DOHH2 (cell line): ENCODE data around the gene PRKCG.

Experiments used
- H3F3A ChIP-seq: fragments of 200-600 bp; sonication (generic), shearing (Covaris generic); 2 replicates; pipeline ENCODE4 v1.6.0; 2016; ENCODE audit warnings: antibody characterized with exemption, mild to moderate bottlenecking; ENCODE audit not compliant: control insufficient read depth, insufficient read depth
- H3K27ac ChIP-seq: fragments of 200-600 bp; sonication (generic); 2 replicates; pipeline ENCODE4 v1.5.1; 2014; ENCODE audit warnings: low read depth, mild to moderate bottlenecking, low read length, moderate library complexity
- H3K27me3 ChIP-seq: fragments of 200-600 bp; sonication (generic); 2 replicates; pipeline ENCODE4 v1.6.1; 2014; ENCODE audit warnings: mild to moderate bottlenecking, low read length, mixed read lengths; ENCODE audit not compliant: control insufficient read depth
- H3K36me3 ChIP-seq: fragments of 200-600 bp; sonication (generic); 2 replicates; pipeline ENCODE4 v1.6.1; 2014; ENCODE audit warnings: mild to moderate bottlenecking, low read length, moderate library complexity, mixed read lengths; ENCODE audit not compliant: control insufficient read depth
- H3K4me1 ChIP-seq: fragments of 200-600 bp; sonication (generic); 2 replicates; pipeline ENCODE4 v1.6.1; 2014; ENCODE audit warnings: mild to moderate bottlenecking, low read length, mixed read lengths; ENCODE audit not compliant: control insufficient read depth
- H3K4me2 ChIP-seq: fragments of 200-600 bp; sonication (generic); 2 replicates; pipeline ENCODE4 v1.6.0; 2014; ENCODE audit warnings: mild to moderate bottlenecking, low read length, moderate library complexity
- H3K4me3 ChIP-seq: fragments of 200-600 bp; sonication (generic); 2 replicates; pipeline ENCODE4 v1.5.1; 2014; ENCODE audit warnings: mild to moderate bottlenecking, low read length, mixed read lengths
- H3K79me2 ChIP-seq: fragments of 200-600 bp; sonication (generic); 2 replicates; pipeline ENCODE4 v1.6.1; 2014; ENCODE audit warnings: mild to moderate bottlenecking, low read length, mixed read lengths; ENCODE audit not compliant: control insufficient read depth
- H3K9me2 ChIP-seq: fragments of 200-600 bp; sonication (generic); replicated peaks from 2 replicates; pipeline ENCODE4 v1.6.1; 2014; ENCODE audit warnings: mild to moderate bottlenecking, low read length, mixed read lengths; ENCODE audit not compliant: control insufficient read depth
- H3K9me3 ChIP-seq: fragments of 200-600 bp; sonication (generic); 2 replicates; pipeline ENCODE4 v1.6.1; 2014; ENCODE audit warnings: antibody characterized with exemption, low read length, mixed read lengths; ENCODE audit not compliant: control insufficient read depth, insufficient read depth
- H4K20me1 ChIP-seq: fragments of 200-600 bp; sonication (generic); 2 replicates; pipeline ENCODE4 v1.6.0; 2014; ENCODE audit warnings: low read depth, mild to moderate bottlenecking, antibody characterized with exemption, low read length, moderate library complexity; ENCODE audit not compliant: control insufficient read depth, insufficient read depth
- EZH2phosphoT487 ChIP-seq: fragments of 200-600 bp; sonication (generic); IDR thresholded peaks from 2 replicates; pipeline ENCODE4 v1.6.1; 2017; ENCODE audit warnings: borderline replicate concordance, mild to moderate bottlenecking, antibody characterized with exemption, low read length, moderate library complexity, mixed read lengths
- TF ChIP-seq, protein P1 (sequence below): fragments of 200-600 bp; sonication (generic); IDR thresholded peaks from one replicate; pipeline ENCODE4 v1.5.1; 2014; ENCODE audit warnings: antibody characterized with exemption, mild to moderate bottlenecking, low read depth, low read length; ENCODE audit not compliant: poor library complexity, severe bottlenecking

Gene PRKCG

DNA sequence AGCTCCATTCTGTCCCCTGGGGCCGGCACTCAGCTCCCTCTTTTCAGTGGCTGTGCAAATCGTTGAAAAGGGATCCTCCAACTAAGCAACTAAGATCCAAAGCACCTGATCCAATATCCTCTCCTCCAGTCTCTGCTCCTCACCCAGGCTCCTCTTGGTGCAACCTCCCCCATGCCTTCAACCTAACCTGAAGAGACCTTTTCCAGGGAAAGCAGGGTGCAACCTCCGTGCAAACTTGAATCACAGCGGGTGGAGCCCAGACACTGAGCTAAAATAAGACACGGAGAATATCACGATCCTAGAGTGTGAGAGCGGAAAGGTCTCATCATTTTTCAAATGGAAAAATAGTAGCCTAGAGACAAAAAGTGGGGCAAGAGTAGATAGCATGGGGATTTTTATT is 35.4 kb downstream of the PRKCG start:
- Histone ChIP-seq H3K4me3 (no peak overlapping the region), H3K4me2 (no peak overlapping the region), H3K36me3 (no peaks in the 10 kb centered on the region), H3K27me3 (no peaks in the 10 kb centered on the region), H3F3A (no peaks in the 10 kb centered on the region), H4K20me1 (no peaks in the 10 kb centered on the region), H3K79me2 (no peaks in the 10 kb centered on the region), H3K9me3 (no peaks in the 10 kb centered on the region), H3K4me1 (no peaks in the 10 kb centered on the region), H3K9me2 (no peaks in the 10 kb centered on the region), H3K27ac (no peak overlapping the region)
- no peak for TF ChIP-seq EZH2phosphoT487

DNA sequence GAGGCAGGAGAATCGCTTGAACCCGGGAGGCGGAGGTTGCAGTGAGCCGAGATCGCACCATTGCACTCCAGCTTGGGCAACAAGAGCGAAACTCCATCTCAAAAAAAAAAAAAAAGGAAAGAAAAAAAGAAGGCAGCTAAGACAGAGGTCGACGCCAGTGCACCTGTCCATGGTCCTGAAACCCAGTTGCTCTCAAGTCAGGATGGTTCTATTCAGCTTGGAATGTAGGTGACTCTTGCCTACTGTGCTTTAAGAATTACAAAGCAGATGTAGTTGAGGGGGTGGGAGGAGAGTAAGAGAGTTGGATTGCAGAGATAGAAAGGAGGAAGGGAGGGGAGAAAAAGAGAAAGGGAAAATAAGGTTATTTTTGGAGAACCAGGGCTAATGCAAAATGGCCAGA is 45.7 kb downstream of the PRKCG start:
- no peaks in the 10 kb centered on the region for H3F3A ChIP-seq
- no peaks in the 10 kb centered on the region for H3K79me2 ChIP-seq
- TF ChIP-seq, protein P1, sequence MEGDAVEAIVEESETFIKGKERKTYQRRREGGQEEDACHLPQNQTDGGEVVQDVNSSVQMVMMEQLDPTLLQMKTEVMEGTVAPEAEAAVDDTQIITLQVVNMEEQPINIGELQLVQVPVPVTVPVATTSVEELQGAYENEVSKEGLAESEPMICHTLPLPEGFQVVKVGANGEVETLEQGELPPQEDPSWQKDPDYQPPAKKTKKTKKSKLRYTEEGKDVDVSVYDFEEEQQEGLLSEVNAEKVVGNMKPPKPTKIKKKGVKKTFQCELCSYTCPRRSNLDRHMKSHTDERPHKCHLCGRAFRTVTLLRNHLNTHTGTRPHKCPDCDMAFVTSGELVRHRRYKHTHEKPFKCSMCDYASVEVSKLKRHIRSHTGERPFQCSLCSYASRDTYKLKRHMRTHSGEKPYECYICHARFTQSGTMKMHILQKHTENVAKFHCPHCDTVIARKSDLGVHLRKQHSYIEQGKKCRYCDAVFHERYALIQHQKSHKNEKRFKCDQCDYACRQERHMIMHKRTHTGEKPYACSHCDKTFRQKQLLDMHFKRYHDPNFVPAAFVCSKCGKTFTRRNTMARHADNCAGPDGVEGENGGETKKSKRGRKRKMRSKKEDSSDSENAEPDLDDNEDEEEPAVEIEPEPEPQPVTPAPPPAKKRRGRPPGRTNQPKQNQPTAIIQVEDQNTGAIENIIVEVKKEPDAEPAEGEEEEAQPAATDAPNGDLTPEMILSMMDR: no peak
- no peak for TF ChIP-seq EZH2phosphoT487
- H3K4me2 ChIP-seq: no peak overlapping the region
- no peaks in the 10 kb centered on the region for H3K36me3 ChIP-seq
- no peaks in the 10 kb centered on the region for H4K20me1 ChIP-seq
- no peaks in the 10 kb centered on the region for H3K9me3 ChIP-seq
- no peak overlapping the region for H3K27ac ChIP-seq
- H3K27me3 ChIP-seq: no peaks in the 10 kb centered on the region
- H3K9me2 ChIP-seq: no peaks in the 10 kb centered on the region
- no peaks in the 10 kb centered on the region for H3K4me1 ChIP-seq
- no peak overlapping the region for H3K4me3 ChIP-seq

DNA sequence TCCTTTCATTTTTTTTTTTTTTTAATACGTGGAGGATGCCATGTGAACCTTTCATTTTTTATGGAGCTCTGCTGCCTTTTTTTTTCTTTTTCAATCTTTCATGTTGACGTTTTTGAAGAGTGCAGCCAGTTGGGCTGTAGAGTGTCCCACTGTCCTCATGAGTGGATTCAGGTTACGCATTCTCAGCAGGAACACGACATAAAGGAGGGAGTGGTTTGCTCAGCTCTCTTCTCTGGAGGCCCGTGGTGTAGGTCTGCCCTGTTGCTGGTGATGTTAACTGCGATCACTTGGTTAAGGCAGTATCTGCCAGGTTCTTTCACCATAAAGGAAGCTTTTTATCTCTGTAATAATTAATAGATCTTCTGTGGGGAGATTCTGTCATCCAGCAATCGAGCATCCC is 54.0 kb downstream of the PRKCG start:
- Histone ChIP-seq H3K36me3 (no peaks in the 10 kb centered on the region), H4K20me1 (no peaks in the 10 kb centered on the region), H3K27ac (no peak overlapping the region), H3K79me2 (no peaks in the 10 kb centered on the region), H3F3A (no peaks in the 10 kb centered on the region), H3K27me3 (no peaks in the 10 kb centered on the region), H3K4me1 (no peaks in the 10 kb centered on the region), H3K9me2 (no peaks in the 10 kb centered on the region), H3K4me3 (no peak overlapping the region), H3K9me3 (no peaks in the 10 kb centered on the region), H3K4me2 (no peak overlapping the region)
- TF ChIP-seq, protein P1: no peak
- no peak for TF ChIP-seq EZH2phosphoT487

DNA sequence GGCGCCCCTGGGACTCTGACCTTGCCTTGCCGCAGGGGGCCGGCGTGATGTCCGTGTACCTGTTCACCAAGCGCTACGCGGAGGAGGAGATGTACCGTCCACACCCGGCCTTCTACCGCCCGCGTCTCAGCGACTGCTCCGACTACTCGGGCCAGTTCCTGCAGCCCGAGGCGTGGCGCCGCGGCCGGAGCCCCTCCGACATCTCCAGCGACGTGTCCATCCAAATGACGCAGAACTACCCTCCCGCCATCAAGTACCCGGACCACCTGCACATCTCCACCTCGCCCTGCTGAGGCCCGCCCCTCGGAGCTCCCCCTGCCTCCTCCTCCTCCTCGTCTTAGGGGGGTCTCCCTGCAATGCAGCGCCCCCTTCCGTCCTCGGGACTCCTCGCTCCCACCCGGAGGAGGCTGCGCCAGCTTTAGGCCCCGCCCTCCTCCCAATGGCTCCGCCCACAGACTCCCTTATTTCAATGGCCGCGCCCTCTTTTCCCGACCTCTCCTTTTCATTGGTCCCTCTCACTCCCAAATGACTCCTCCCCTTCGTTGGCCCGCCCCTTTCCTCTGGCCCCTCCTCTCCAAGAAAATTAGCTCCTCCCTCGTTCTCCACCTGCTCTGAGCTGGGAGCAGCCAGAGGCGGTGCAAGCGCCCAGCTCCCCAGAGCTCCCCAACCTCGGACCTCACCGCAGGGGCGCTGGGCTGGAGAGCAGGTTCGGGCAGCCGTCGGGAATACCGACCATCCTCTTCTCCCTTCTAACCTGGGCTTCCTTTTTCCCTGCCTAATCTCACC is 60.2 kb downstream of the PRKCG start:
- no peak overlapping the region for H3K27ac ChIP-seq
- no peaks in the 10 kb centered on the region for H3K27me3 ChIP-seq
- H3K36me3 ChIP-seq: no peaks in the 10 kb centered on the region
- no peaks in the 10 kb centered on the region for H3K4me1 ChIP-seq
- H3K9me2 ChIP-seq: no peaks in the 10 kb centered on the region
- H3K9me3 ChIP-seq: no peaks in the 10 kb centered on the region
- H4K20me1 ChIP-seq: no peaks in the 10 kb centered on the region
- no peaks in the 10 kb centered on the region for H3F3A ChIP-seq
- no peak for TF ChIP-seq EZH2phosphoT487
- TF ChIP-seq, protein P1: no peak
- no peak overlapping the region for H3K4me2 ChIP-seq
- no peak overlapping the region for H3K4me3 ChIP-seq
- no peaks in the 10 kb centered on the region for H3K79me2 ChIP-seq
